NCI-H1417 (cell line): ENCODE data around the gene GH1.
"Not testable (repeated sequence)": the region's sequence is repeated elsewhere in the genome, so short reads cannot be mapped to it uniquely, and the experiment has no call there.

Source experiments
- DNase-seq, 3 experiments: peaks; one replicate each; lab custom pipeline; 2025; lab: John Stamatoyannopoulos, UW

Gene GH1

GRCh38 chr17:63918789-63919305, at the start of gene GH1:
Gene GH1 (minus strand): TSS chr17:63918839. CDS start chr17:63918776, 63 bp downstream.
- DNase-seq = not testable (repeated sequence)

GRCh38 chr17:63967953-63968352, 49.3 kb upstream of the GH1 start:
- no peak for DNase-seq

- DNase-seq = no peak
These were observed 48.1 kb upstream of the GH1 start for GRCh38 chr17:63966646-63967264.

- no peak for DNase-seq
These were observed 44.5 kb upstream of the GH1 start for GRCh38 chr17:63963123-63963522.

- DNase-seq = peak in 2 of 3 experiments; percentile 24 to 58
These were observed 43.7 kb upstream of the GH1 start for GRCh38 chr17:63962298-63962744.

- peak in 2 of 3 experiments; percentile 7 to 28 for DNase-seq
These were observed 42.9 kb upstream of the GH1 start for GRCh38 chr17:63961355-63962212.

GRCh38 chr17:63960430-63960829, 41.8 kb upstream of the GH1 start:
- peak in 1 of 3 experiments; percentile 19 for DNase-seq

GRCh38 chr17:63960006-63960405, 41.4 kb upstream of the GH1 start:
- peak in 2 of 3 experiments; percentile 23 to 58 for DNase-seq

GRCh38 chr17:63956296-63956920, 37.8 kb upstream of the GH1 start:
- no peak for DNase-seq

- no peak for DNase-seq
These were observed 37.2 kb upstream of the GH1 start for GRCh38 chr17:63955791-63956190.

- no peak for DNase-seq
These were observed 36.6 kb upstream of the GH1 start for GRCh38 chr17:63955232-63955631.

- peak in 2 of 3 experiments; percentile 45 to 64 for DNase-seq
These were observed 35.9 kb upstream of the GH1 start for GRCh38 chr17:63954402-63955063.

GRCh38 chr17:63950940-63951907, 32.6 kb upstream of the GH1 start:
- DNase-seq = peak in 2 of 3 experiments; percentile 1 to 5

- no peak for DNase-seq
These were observed 31.1 kb upstream of the GH1 start for GRCh38 chr17:63949576-63950250.

GRCh38 chr17:63948521-63948920, 29.9 kb upstream of the GH1 start:
- no peak for DNase-seq

GRCh38 chr17:63947711-63948330, 29.2 kb upstream of the GH1 start:
- no peak for DNase-seq

GRCh38 chr17:63946440-63947363, 28.1 kb upstream of the GH1 start:
- DNase-seq = peak; percentile 9 to 37 (median 35)

GRCh38 chr17:63945784-63946439, 27.3 kb upstream of the GH1 start:
- no peak for DNase-seq
